ENCODE results near the gene TSC22D2. TPM values are rescaled to one million over a fixed set of nuclear protein-coding genes. Genes with fewer than 3 reads are reported as not detected.

TSC22D2 gene
- total RNA-seq, 1 experiment from 2014 or later: 26.5 TPM

GRCh38 chr3:150378301-150378748, 29.8 kb upstream of the TSC22D2 start:
- Mint-ChIP-seq H3K27ac (0 out of 7 replicates have a peak overlapping the region, but pooled peaks of 1 of the 3 experiments have one; percentile 14), H3K4me1 (peaks cover 30 to 31% of the 10 kb centered on the region in 2 experiments), H3K27me3 (ENCODE audit: low read depth) (no peaks in the 10 kb centered on the region), H3K4me3 (no peak overlapping the region), H3K9me3 (peaks cover 0 to 4% of the 10 kb centered on the region in 2 experiments; a peak in 1 of 5 replicates), H3K36me3 (ENCODE audit: insufficient read depth in 1 of 3, low read depth in 3 of 3) (peaks cover 0 to 2% (median 0%) of the 10 kb centered on the region in 3 experiments; a peak in 2 of 7 replicates)
- Histone ChIP-seq H3K56ac (ENCODE audit: insufficient read length, low read depth, low read length) (no peak overlapping the region), H3K4ac (ENCODE audit: low read depth, low read length) (no peak overlapping the region), H3K4me2 (ENCODE audit: insufficient read depth, insufficient read length, low read length) (no peak overlapping the region), H3K14ac (ENCODE audit: insufficient read depth, low read length) (no peak overlapping the region), H2BK120ac (ENCODE audit: low read depth, low read length, poor library complexity, severe bottlenecking) (no peak overlapping the region), H4K20me1 (ENCODE audit: control insufficient read depth, insufficient read depth, insufficient read length) (no peaks in the 10 kb centered on the region), H3K27ac (ENCODE audit: insufficient read length, low read depth, low read length) (no peak overlapping the region), H3K9me3 (ENCODE audit: control insufficient read depth, low read depth, low read length) (no peaks in the 10 kb centered on the region), H4K8ac (replicated peaks; ENCODE audit: insufficient read length, low read depth, low read length) (no peak overlapping the region), H2BK5ac (ENCODE audit: insufficient read length, low read length) (no peak overlapping the region), H3K79me2 (ENCODE audit: insufficient read depth, low read length) (no peaks in the 10 kb centered on the region), H4K91ac (ENCODE audit: insufficient read length, low read depth, low read length) (no peak overlapping the region), H3K79me1 (ENCODE audit: insufficient read depth, low read depth, low read length, poor library complexity, severe bottlenecking) (no peaks in the 10 kb centered on the region), H2AFZ (ENCODE audit: low read length) (no peak overlapping the region), H3K18ac (ENCODE audit: insufficient read length, low read depth, low read length) (no peak overlapping the region), H3K23me2 (ENCODE audit: insufficient read length, low read depth, low read length, poor library complexity, severe bottlenecking) (no peaks in the 10 kb centered on the region), H3K23ac (ENCODE audit: insufficient read length, low read depth, low read length) (no peak overlapping the region), H2BK15ac (ENCODE audit: low read depth, low read length) (no peak overlapping the region), H2BK12ac (ENCODE audit: insufficient read length, low read depth, low read length) (no peak overlapping the region), H4K5ac (ENCODE audit: insufficient read length, low read depth, low read length) (no peak overlapping the region), H2BK20ac (ENCODE audit: low read depth, low read length, poor library complexity, severe bottlenecking) (no peak overlapping the region), H3K4me1 (ENCODE audit: insufficient read depth, low read length) (peaks cover 14% of the 10 kb centered on the region; the same call in 1 of the 2 replicates), H3K9ac (ENCODE audit: extremely low read depth, insufficient read length, low read length) (no peak overlapping the region), H2AK5ac (ENCODE audit: insufficient read length, low read length) (no peak overlapping the region), H3K27me3 (ENCODE audit: insufficient read depth, low read length) (no peaks in the 10 kb centered on the region), H3T11ph (ENCODE audit: low read length) (no peak overlapping the region)
- DNase-seq: no peak
- no peak for TF ChIP-seq CTCF (conservative IDR thresholded peaks at IDR 0.05)
- no CpG with 5 or more reads among the region's 6 CpGs for WGBS (ENCODE audit: extremely low coverage, insufficient read length, low lambda C conversion rate)

Measured in H9 (cell line).